Aorta (tissue), 5 donors: ENCODE data around the gene APPBP2. TPM values are rescaled to one million over a fixed set of nuclear protein-coding genes. Genes with fewer than 3 reads are reported as not detected.
"Not testable (repeated sequence)": the region's sequence is repeated elsewhere in the genome, so short reads cannot be mapped to it uniquely, and the experiment has no call there.

Experiments
- ATAC-seq: fragments of 200-7000 bp; cut with Tn5 transposase; one replicate; pipeline ENCODE4 v1.9.1; 2022; ENCODE audit warnings: moderate library complexity; ENCODE audit not compliant: low FRiP score
- DNase-seq, 2 donors: peaks; one replicate each; pipeline ENCODE4 v3.0.0-alpha.2; 2020
- H3K27ac ChIP-seq, 2 donors: one replicate each; pipeline ENCODE4 v1.5.1; 2013; ENCODE audit warnings: low read length in 2 of 2, mild to moderate bottlenecking in 2 of 2, moderate library complexity in 2 of 2, control low read depth in 1 of 2, inconsistent platforms in 1 of 2, low read depth in 1 of 2
- H3K27me3 ChIP-seq, 2 donors: one replicate each; pipeline ENCODE4 v1.6.1; 2013; ENCODE audit warnings: control low read depth in 1 of 2, low read length in 1 of 2, mild to moderate bottlenecking in 1 of 2, moderate library complexity in 1 of 2; ENCODE audit not compliant: insufficient read depth in 2 of 2, control insufficient read depth in 1 of 2
- H3K36me3 ChIP-seq, 2 donors: one replicate each; pipeline ENCODE4 v1.6.1; 2013; ENCODE audit warnings: control low read depth in 1 of 2, low read length in 1 of 2, mild to moderate bottlenecking in 1 of 2; ENCODE audit not compliant: insufficient read depth in 2 of 2, control insufficient read depth in 1 of 2
- H3K4me1 ChIP-seq, 2 donors: one replicate each; pipeline ENCODE4 v1.6.1; 2013; ENCODE audit warnings: low read length in 2 of 2, control low read depth in 1 of 2, mild to moderate bottlenecking in 1 of 2, moderate library complexity in 1 of 2; ENCODE audit not compliant: insufficient read depth in 2 of 2, control insufficient read depth in 1 of 2
- H3K4me3 ChIP-seq, 2 donors: one replicate each; pipeline ENCODE4 v1.5.1; 2013; ENCODE audit warnings: low read length in 2 of 2, control low read depth in 1 of 2, mild to moderate bottlenecking in 1 of 2
- H3K9me3 ChIP-seq: one replicate; pipeline ENCODE4 v1.6.1; 2013; ENCODE audit warnings: mild to moderate bottlenecking, low read length; ENCODE audit not compliant: control insufficient read depth
- WGBS, 2 donors: extraction: QIAGEN DNeasy Blood & Tissue Kit; methylation state at CpG; one replicate each; pipeline ENCODE4 v1.1.7; 2013; 5-methylcytosine and 5-hydroxymethylcytosine counted together
- intact Hi-C, 2 donors: fragments of 100-400 bp; cut with DNase I; formaldehyde crosslinking; loops; one replicate each; pipeline versions ENCODE4 v1.14.2 to v1.15.0; 2022
- polyA plus RNA-seq, 2 donors: library from polyadenylated mRNA; stranded (reverse); fragments of 200-250 nt; gene quantifications; one replicate each; pipeline ENCODE4 v1.2.3, GENCODE V29; 2013
- total RNA-seq, 2 donors: library from RNA; stranded (reverse); fragmentation: NEBNext Ultra II Directional; extraction: Animal tissue kit (Norgen Biotek cat#: 25700); gene quantifications; one replicate each; pipeline ENCODE4 v1.2.1, GENCODE V29; 2021
- donor health status: healthy with polysubstance abuse.
- donor health status: Bipolar disorder and iron deficiency.
- donor health status: DM: no; HTN: no; CAD: no.
- donor health status: DM: no; HTN: no; CAD: no.
- donor health status: DM: yes; HTN: yes; CAD: no.

The APPBP2 gene
- total and polyA plus RNA-seq, 4 donors, result 4.5 to 49.3 (median 24.6) TPM

DNA sequence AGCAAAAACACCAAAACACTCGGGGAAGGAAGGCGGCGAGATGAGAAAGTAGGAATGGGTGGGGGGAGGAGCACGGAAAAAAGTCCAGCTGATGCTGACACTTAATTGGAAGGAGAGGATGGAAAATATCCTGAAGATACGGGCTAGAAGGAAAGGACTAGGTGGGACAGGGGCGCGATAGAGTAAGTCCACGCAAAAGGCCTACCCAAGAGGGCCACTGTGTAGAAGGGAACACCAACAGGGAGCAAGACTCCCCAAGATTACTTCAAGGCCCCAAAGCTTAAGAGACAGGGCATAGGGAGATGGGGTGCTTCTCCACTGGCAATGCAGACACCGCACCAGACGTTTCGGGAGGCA is 736 bp downstream of the APPBP2 start:
- Histone ChIP-seq H3K9me3 (no peaks in the 10 kb centered on the region), H3K27ac (peak overlapping the region; percentile 47 to 85), H3K4me1 (peaks cover 2 to 3% of the 10 kb centered on the region in 2 donors), H3K27me3 (no peaks in the 10 kb centered on the region), H3K36me3 (no peaks in the 10 kb centered on the region), H3K4me3 (peak overlapping the region; percentile 86 to 89)
- no peak for DNase-seq
- peak; percentile 40 for ATAC-seq
- intact Hi-C loops, result loop anchor here (5.0 to 10.0 kb wide), 3 partner anchors 47 to 79 kb away; partner anchors contain the start of gene PPM1D (in 1 of the 2)
- 1% methylated on average over 11 of the region's 11 CpGs for WGBS, 2 donors

DNA sequence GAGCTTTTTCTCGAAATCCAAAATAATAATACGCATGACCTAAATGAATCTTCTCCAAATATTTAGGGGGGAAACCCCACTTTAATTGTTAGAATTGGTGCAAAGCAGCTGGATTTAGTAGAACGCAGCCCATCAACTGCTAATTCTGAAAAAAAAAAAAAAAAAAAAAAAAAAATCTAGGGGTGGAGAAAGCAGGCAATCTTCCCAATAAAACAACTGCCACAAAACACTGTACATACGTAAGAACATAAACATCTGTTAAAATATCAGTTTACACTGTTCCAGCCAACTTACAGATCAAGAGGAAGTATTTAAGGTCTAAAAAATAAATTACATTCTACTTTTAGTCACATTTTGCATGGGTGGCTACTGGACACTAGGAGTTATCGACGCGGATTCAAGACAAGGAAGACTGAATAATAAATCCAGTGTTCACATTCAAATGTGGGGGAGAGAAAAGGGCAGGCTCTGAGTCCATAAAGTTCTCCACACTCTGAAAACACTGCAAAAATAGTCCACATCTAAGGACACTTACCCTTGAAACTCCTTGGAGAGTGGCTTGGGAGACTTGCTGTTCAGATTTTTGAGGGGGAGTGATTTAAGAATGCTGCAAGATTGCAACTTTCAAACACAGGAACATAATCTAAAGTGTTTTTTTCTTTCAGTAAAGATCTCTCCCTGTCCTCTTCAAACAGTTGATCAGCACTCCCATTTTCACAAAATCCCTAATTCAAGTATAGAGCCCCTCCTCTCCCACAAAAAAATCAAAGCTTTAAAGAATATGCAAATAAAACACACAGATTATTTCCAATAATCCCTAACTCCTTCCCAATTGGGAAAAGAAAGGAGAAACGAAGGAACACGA is 1.3 kb downstream of the APPBP2 start:
- WGBS, 2 donors, result 9% methylated on average over 9 of the region's 9 CpGs
- Histone ChIP-seq H3K4me3 (peak overlapping the region; percentile 86 to 89), H3K9me3 (no peaks in the 10 kb centered on the region), H3K4me1 (peaks cover 2 to 3% of the 10 kb centered on the region in 2 donors), H3K27ac (peak overlapping the region in 1 of 2 donors; percentile 47), H3K27me3 (no peaks in the 10 kb centered on the region), H3K36me3 (no peaks in the 10 kb centered on the region)
- no peak for ATAC-seq
- DNase-seq, result no peak
- intact Hi-C loops, result loop anchor here (5.0 to 10.0 kb wide), 3 partner anchors 48 to 80 kb away; partner anchors contain the start of gene PPM1D (in 1 of the 2)

DNA sequence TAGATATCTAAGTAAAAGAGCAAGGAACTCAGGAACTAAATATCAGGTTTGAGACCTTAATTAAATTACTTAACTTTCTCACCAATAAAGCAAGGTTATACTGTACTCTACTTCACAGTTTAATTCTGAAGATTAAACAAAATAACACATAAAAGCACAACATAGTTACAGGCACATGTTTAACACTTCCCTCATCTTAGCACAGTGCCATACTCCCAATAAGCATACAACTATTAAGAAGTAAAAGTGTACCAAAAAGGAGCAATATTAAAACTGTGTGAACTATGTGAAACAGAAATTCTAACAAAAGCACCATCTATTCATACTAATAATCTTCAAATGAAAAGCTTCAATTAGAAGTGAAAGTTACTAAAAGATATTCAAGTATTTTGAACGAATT is 2.2 kb downstream of the APPBP2 start:
- H3K9me3 ChIP-seq, result no peaks in the 10 kb centered on the region
- WGBS, 2 donors, result 2% methylated on average over 1 of the region's 1 CpG
- H3K4me1 ChIP-seq, result peaks cover 2 to 3% of the 10 kb centered on the region in 2 donors
- H3K27ac ChIP-seq, result no peak overlapping the region
- peak overlapping the region in 1 of 2 donors; percentile 24 for H3K4me3 ChIP-seq
- H3K27me3 ChIP-seq, result no peaks in the 10 kb centered on the region
- no peaks in the 10 kb centered on the region for H3K36me3 ChIP-seq
- DNase-seq, result no peak
- ATAC-seq, result no peak
- intact Hi-C loops, result loop anchor here (10.0 kb wide), 2 partner anchors 59 to 81 kb away; partner anchors contain the start of gene PPM1D (in 1 of the 2)

DNA sequence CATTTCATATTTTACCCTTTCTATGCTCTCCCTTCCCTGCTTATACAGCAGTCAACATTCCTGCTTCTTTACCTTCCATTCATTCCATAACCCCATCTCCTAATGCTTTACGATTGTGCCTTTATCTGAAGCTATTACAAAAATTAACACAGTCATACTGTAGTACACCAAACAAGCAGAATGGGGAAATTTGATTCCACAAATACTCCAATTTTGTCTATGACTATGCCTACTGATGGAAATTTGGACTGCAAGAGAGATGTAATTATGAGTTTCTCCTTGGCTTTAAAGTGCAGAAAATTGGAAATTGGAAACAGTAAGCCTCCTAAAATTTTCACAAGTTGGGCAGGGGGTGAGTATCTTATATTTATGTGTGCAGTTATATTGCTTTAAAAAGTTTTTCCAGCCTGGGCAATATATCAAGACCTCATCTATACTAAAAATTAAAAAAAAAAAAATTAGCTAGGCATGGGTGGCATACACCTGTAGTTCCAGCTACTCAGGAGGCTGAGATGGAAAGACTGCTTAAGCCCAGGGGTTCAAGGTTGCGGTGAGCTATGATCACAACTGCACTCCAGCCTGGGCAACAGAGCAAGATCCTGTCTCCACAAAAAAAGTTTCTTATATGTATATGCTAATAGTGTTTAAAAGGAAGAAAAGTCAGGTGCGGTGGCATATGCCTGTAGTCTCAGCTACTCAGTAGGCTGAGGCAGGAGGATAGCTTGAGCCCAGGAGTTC is 3.0 kb downstream of the APPBP2 start:
- Histone ChIP-seq H3K9me3 (no peaks in the 10 kb centered on the region), H3K4me1 (peaks cover 2 to 3% of the 10 kb centered on the region in 2 donors), H3K36me3 (no peaks in the 10 kb centered on the region), H3K27ac (no peak overlapping the region), H3K4me3 (no peak overlapping the region), H3K27me3 (no peaks in the 10 kb centered on the region)
- intact Hi-C loops, result loop anchor here (10.0 kb wide), 2 partner anchors 58 to 82 kb away; partner anchors contain the start of gene PPM1D (in 1 of the 2)
- DNase-seq, result no peak
- WGBS, 2 donors, result 71 to 75% methylated on average over 3 of the region's 3 CpGs
- ATAC-seq, result no peak

DNA sequence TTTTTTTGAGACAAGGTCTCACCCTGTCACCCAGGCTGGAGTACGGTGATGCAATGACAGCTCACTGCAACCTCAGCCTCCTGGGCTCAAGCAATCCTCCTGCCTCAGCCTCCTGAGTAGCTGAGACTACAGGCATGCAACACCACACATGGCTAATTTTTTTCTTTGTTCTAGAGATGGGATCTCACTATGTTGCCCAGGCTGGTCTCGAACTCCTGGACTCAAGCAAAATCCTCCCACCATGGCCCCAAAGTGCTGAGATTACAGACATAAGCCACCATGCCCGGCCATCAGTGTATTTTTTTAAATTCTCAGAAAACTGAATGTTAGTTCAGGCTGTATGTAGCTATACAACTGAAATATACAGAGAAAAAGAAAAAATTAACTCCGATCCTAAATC is 6.2 kb downstream of the APPBP2 start:
- H3K27ac ChIP-seq, result no peak overlapping the region
- H3K4me1 ChIP-seq, result peaks cover 2 to 3% of the 10 kb centered on the region in 2 donors
- no peak overlapping the region for H3K4me3 ChIP-seq
- H3K27me3 ChIP-seq, result no peaks in the 10 kb centered on the region
- intact Hi-C loops, result loop anchor here (10.0 kb wide), 2 partner anchors 55 to 85 kb away; partner anchors contain the start of gene PPM1D (in 1 of the 2)
- H3K36me3 ChIP-seq, result no peaks in the 10 kb centered on the region
- no peak for ATAC-seq
- no peak for DNase-seq
- WGBS, 2 donors, result 94 to 95% methylated on average over 4 of the region's 4 CpGs
- H3K9me3 ChIP-seq, result no peaks in the 10 kb centered on the region

DNA sequence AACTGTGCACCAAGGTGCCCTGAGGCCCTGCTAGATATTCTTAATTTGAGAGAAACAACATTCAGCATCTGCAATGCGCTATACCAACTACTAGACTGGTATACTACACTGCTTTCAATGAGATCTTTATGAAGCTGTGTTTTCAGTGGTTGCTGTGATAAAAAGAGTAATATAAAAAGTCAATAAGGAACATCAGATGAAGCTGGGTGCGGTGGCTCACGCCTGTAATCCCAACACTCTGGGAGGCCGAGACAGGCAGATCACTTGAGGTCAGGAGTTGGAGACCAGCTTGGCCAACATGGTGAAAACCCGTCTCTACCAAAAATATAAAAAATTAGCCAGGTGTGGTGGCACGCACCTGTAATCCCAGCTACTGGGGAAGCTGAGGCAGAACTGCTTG is 10.4 kb downstream of the APPBP2 start:
- ATAC-seq, H3K9me3 ChIP-seq, H3K27me3 ChIP-seq, intact Hi-C loops, H3K4me3 ChIP-seq, H3K27ac ChIP-seq, DNase-seq, H3K36me3 ChIP-seq, H3K4me1 ChIP-seq: not testable (repeated sequence)
- WGBS, 2 donors, result 94 to 95% methylated on average over 6 of the region's 6 CpGs

- intact Hi-C loops, DNase-seq, H3K4me1 ChIP-seq, H3K27ac ChIP-seq, H3K36me3 ChIP-seq, ATAC-seq, H3K9me3 ChIP-seq, H3K27me3 ChIP-seq, H3K4me3 ChIP-seq: not testable (repeated sequence)
- WGBS, 2 donors, result 84 to 94% methylated on average over 5 of the region's 5 CpGs
Measured at GRCh38 chr17:60515199-60515598, 10.8 kb downstream of the APPBP2 start.

- DNase-seq (no peak), ATAC-seq (no peak)
- no peaks in the 10 kb centered on the region for H3K36me3 ChIP-seq
- no peak overlapping the region for H3K27ac ChIP-seq
- intact Hi-C loops, result no loop called here
- no peaks in the 10 kb centered on the region for H3K4me1 ChIP-seq
- H3K9me3 ChIP-seq, result no peaks in the 10 kb centered on the region
- no peak overlapping the region for H3K4me3 ChIP-seq
- 69 to 87% methylated on average over 1 of the region's 1 CpG for WGBS, 2 donors
- no peaks in the 10 kb centered on the region for H3K27me3 ChIP-seq
Measured at GRCh38 chr17:60514500-60514899, 11.5 kb downstream of the APPBP2 start.
